ENCODE measurements around the gene LRSAM1.

Gene LRSAM1

GRCh38 chr9:127404631-127405030 lies 46.7 kb upstream of the LRSAM1 start:
- Histone ChIP-seq H3K4me3 (ENCODE audit: low read length) (no peak overlapping the region), H3K4me2 (ENCODE audit: low read length) (no peak overlapping the region), H3K9ac (ENCODE audit: low read length) (no peak overlapping the region), H2AFZ (ENCODE audit: low read depth, low read length) (no peak overlapping the region), H4K20me1 (ENCODE audit: insufficient read depth, low read length) (no peaks in the 10 kb centered on the region), H3K36me3 (replicated peaks; ENCODE audit: low read depth, low read length) (peaks cover 3% of the 10 kb centered on the region), H3K9me3 (ENCODE audit: insufficient read depth, low read length) (no peaks in the 10 kb centered on the region), H3K79me2 (ENCODE audit: low read length) (no peaks in the 10 kb centered on the region), H3K27ac (ENCODE audit: low read length) (no peak overlapping the region), H3K4me1 (ENCODE audit: low read length) (no peaks in the 10 kb centered on the region), H3K27me3 (ENCODE audit: low read depth, low read length) (no peaks in the 10 kb centered on the region)
- no peak for TF ChIP-seq EZH2phosphoT487 (IDR thresholded peaks at IDR 0.05; ENCODE audit: low read depth)
- no peak for TF ChIP-seq CTCF (IDR thresholded peaks at IDR 0.05; ENCODE audit: low read depth, low read length)

GRCh38 chr9:127405344-127406125 lies 45.8 kb upstream of the LRSAM1 start:
- Histone ChIP-seq H3K4me2 (ENCODE audit: low read length) (no peak overlapping the region), H3K4me1 (ENCODE audit: low read length) (peaks cover under 1% of the 10 kb centered on the region; the same call in 1 of the 2 replicates), H3K27me3 (ENCODE audit: low read depth, low read length) (no peaks in the 10 kb centered on the region), H3K9ac (ENCODE audit: low read length) (no peak overlapping the region), H3K36me3 (replicated peaks; ENCODE audit: low read depth, low read length) (peaks cover 3% of the 10 kb centered on the region), H3K9me3 (ENCODE audit: insufficient read depth, low read length) (no peaks in the 10 kb centered on the region), H3K4me3 (ENCODE audit: low read length) (no peak overlapping the region), H3K27ac (ENCODE audit: low read length) (no peak overlapping the region), H4K20me1 (ENCODE audit: insufficient read depth, low read length) (no peaks in the 10 kb centered on the region), H3K79me2 (ENCODE audit: low read length) (no peaks in the 10 kb centered on the region), H2AFZ (ENCODE audit: low read depth, low read length) (no peak overlapping the region)
- TF ChIP-seq CTCF (IDR thresholded peaks at IDR 0.05; ENCODE audit: low read depth, low read length) (no peak), EZH2phosphoT487 (IDR thresholded peaks at IDR 0.05; ENCODE audit: low read depth) (no peak)

GRCh38 chr9:127406799-127407491 lies 44.4 kb upstream of the LRSAM1 start:
- no peak overlapping the region for H3K9ac ChIP-seq (ENCODE audit: low read length)

More at GRCh38 chr9:127406799-127407491, 44.4 kb upstream of the LRSAM1 start:
- no peak overlapping the region for H3K4me2 ChIP-seq (ENCODE audit: low read length)
- H2AFZ ChIP-seq (ENCODE audit: low read depth, low read length) = no peak overlapping the region
- peaks cover 3% of the 10 kb centered on the region for H3K36me3 ChIP-seq (replicated peaks; ENCODE audit: low read depth, low read length)
- H3K4me1 ChIP-seq (ENCODE audit: low read length) = peaks cover 10% of the 10 kb centered on the region
- no peak overlapping the region for H3K4me3 ChIP-seq (ENCODE audit: low read length)
- no peaks in the 10 kb centered on the region for H3K79me2 ChIP-seq (ENCODE audit: low read length)
- TF ChIP-seq CTCF (IDR thresholded peaks at IDR 0.05; ENCODE audit: low read depth, low read length) = no peak
- no peak overlapping the region for H3K27ac ChIP-seq (ENCODE audit: low read length)
- H3K27me3 ChIP-seq (ENCODE audit: low read depth, low read length) = no peaks in the 10 kb centered on the region
- no peaks in the 10 kb centered on the region for H3K9me3 ChIP-seq (ENCODE audit: insufficient read depth, low read length)
- H4K20me1 ChIP-seq (ENCODE audit: insufficient read depth, low read length) = no peaks in the 10 kb centered on the region
